Esophagus squamous epithelium (tissue), 5 donors: Measurements from ENCODE around the gene OR2A25. TPM values are rescaled to one million over a fixed set of nuclear protein-coding genes. Genes with fewer than 3 reads are reported as not detected.

Experiments
- DNase-seq: peaks from one replicate; lab custom pipeline; 2025; lab: John Stamatoyannopoulos, UW
- H3K27ac ChIP-seq, 4 donors: fragments of 200-600 bp; sonication (generic); one replicate each; pipeline ENCODE4 v1.5.1; 2016 to 2019; ENCODE audit warnings: mild to moderate bottlenecking in 1 of 4
- H3K27me3 ChIP-seq, 4 donors: fragments of 200-600 bp; sonication (generic); 1 replicate in 3 of 4; 2 replicates in 1 of 4; pipeline versions ENCODE4 v1.5.1 to v1.6.0; 2017 to 2021; ENCODE audit warnings: antibody characterized with exemption in 1 of 4
- H3K36me3 ChIP-seq, 3 donors: fragments of 200-600 bp; sonication (generic); one replicate each; pipeline ENCODE4 v1.5.1; 2016 to 2019
- H3K4me1 ChIP-seq, 3 donors: fragments of 200-600 bp; sonication (generic); one replicate each; pipeline ENCODE4 v1.5.1; 2017 to 2019
- H3K4me3 ChIP-seq, 4 donors: fragments of 200-600 bp; sonication (generic); 1 replicate in 3 of 4; 2 replicates in 1 of 4; pipeline ENCODE4 v1.5.1; 2016 to 2019; ENCODE audit warnings: mild to moderate bottlenecking in 2 of 4, moderate library complexity in 1 of 4
- H3K9me3 ChIP-seq, 3 donors: fragments of 200-600 bp; sonication (generic); one replicate each; pipeline ENCODE4 v1.5.1; 2016 to 2019
- CTCF ChIP-seq, 6 experiments: fragments of 450-650 bp in 4 of 6; fragments of 200-600 bp in 2 of 6; sonication (generic) in 2 of 6; IDR thresholded peaks; one replicate each; pipeline ENCODE4 v1.5.1; 2016 to 2019; ENCODE audit warnings: antibody characterized with exemption in 6 of 6, mild to moderate bottlenecking in 4 of 6, moderate library complexity in 4 of 6
- POLR2A ChIP-seq, 4 donors: fragments of 450-650 bp; IDR thresholded peaks; one replicate each; pipeline ENCODE4 v1.6.1; 2017; ENCODE audit warnings: antibody characterized with exemption in 4 of 4, mild to moderate bottlenecking in 4 of 4, moderate library complexity in 3 of 4
- WGBS, 2 donors: methylation state at CpG; one replicate each; pipeline ENCODE4 v1.1.5; 2018; 5-methylcytosine and 5-hydroxymethylcytosine counted together
- intact Hi-C: fragments of 100-400 bp; cut with DNase I; formaldehyde crosslinking; loops from one replicate; pipeline ENCODE4 v1.15.0; 2022
- small RNA-seq, 4 donors: library from RNA; depleted of rRNA; stranded (forward); fragments of <200 nt; gene quantifications; one replicate each; pipeline ENCODE3, GENCODE V24; 2016
- total RNA-seq, 4 donors: library from RNA; depleted of rRNA; stranded (reverse); fragments of >200 nt; gene quantifications; one replicate each; pipeline ENCODE4 v1.1.0, GENCODE V29; 2016
- donor health status: DM: yes; HTN: yes; CAD: no.

Gene OR2A25
- total RNA-seq, 4 donors from 2014 or later, result not detected

- no peak for DNase-seq
- H3K27ac ChIP-seq, result no peak within 1 kb of the TSS
- 80 to 92% methylated on average over 2 of the region's 2 CpGs for WGBS, 2 donors
- no peaks in the 10 kb centered on the region for H3K36me3 ChIP-seq
- no peaks in the 10 kb centered on the region for H3K9me3 ChIP-seq
- TF ChIP-seq POLR2A (IDR thresholded peaks at IDR 0.05), result no peak
- no peak for TF ChIP-seq CTCF (IDR thresholded peaks at IDR 0.05)
- H3K4me1 ChIP-seq, result no peaks in the 10 kb centered on the region
- H3K4me3 ChIP-seq, result no peak within 1 kb of the TSS
- intact Hi-C loops, result no loop called here
- H3K27me3 ChIP-seq, result no peaks in the 10 kb centered on the region
These were observed 39.7 kb downstream of the OR2A25 start, which contains the start of gene OR2A2 for GRCh38 chr7:144109283-144109682. Gene OR2A2 (plus strand): TSS chr7:144109583. CDS start chr7:144109583, 0 bp downstream.

GRCh38 chr7:144110272-144110671 is 40.7 kb downstream of the OR2A25 start:
- no peaks in the 10 kb centered on the region for H3K9me3 ChIP-seq
- H3K4me3 ChIP-seq, result no peak overlapping the region
- H3K27ac ChIP-seq, result no peak overlapping the region
- H3K4me1 ChIP-seq, result no peaks in the 10 kb centered on the region
- H3K36me3 ChIP-seq, result no peaks in the 10 kb centered on the region
- TF ChIP-seq CTCF (IDR thresholded peaks at IDR 0.05) (no peak), POLR2A (IDR thresholded peaks at IDR 0.05) (no peak)
- DNase-seq, result no peak
- WGBS, 2 donors, result 64 to 67% methylated on average over 5 of the region's 5 CpGs
- no peaks in the 10 kb centered on the region for H3K27me3 ChIP-seq
- intact Hi-C loops, result no loop called here

GRCh38 chr7:144113651-144114050 is 44.0 kb downstream of the OR2A25 start:
- Histone ChIP-seq H3K36me3 (no peaks in the 10 kb centered on the region), H3K27ac (no peak overlapping the region), H3K4me1 (no peaks in the 10 kb centered on the region), H3K27me3 (no peaks in the 10 kb centered on the region), H3K9me3 (no peaks in the 10 kb centered on the region), H3K4me3 (no peak overlapping the region)
- TF ChIP-seq POLR2A (IDR thresholded peaks at IDR 0.05) (no peak), CTCF (IDR thresholded peaks at IDR 0.05) (no peak)
- DNase-seq, result no peak
- intact Hi-C loops, result no loop called here
- 17 to 30% methylated on average over 1 of the region's 1 CpG for WGBS, 2 donors

GRCh38 chr7:144118341-144118740 is 48.7 kb downstream of the OR2A25 start:
- TF ChIP-seq CTCF (IDR thresholded peaks at IDR 0.05) (no peak), POLR2A (IDR thresholded peaks at IDR 0.05) (no peak)
- Histone ChIP-seq H3K27ac (no peak overlapping the region), H3K9me3 (no peaks in the 10 kb centered on the region), H3K36me3 (no peaks in the 10 kb centered on the region), H3K4me1 (no peaks in the 10 kb centered on the region), H3K4me3 (no peak overlapping the region), H3K27me3 (no peaks in the 10 kb centered on the region)
- intact Hi-C loops, result no loop called here
- WGBS, 2 donors, result 63 to 68% methylated on average over 5 to 6 of the region's 8 CpGs
- DNase-seq, result no peak

- intact Hi-C loops, result no loop called here
- H3K27me3 ChIP-seq, result no peaks in the 10 kb centered on the region
- 73 to 81% methylated on average over 1 of the region's 1 CpG for WGBS, 2 donors
- DNase-seq, result no peak
- H3K27ac ChIP-seq, result no peak within 1 kb of the TSS
- no peaks in the 10 kb centered on the region for H3K9me3 ChIP-seq
- H3K36me3 ChIP-seq, result no peaks in the 10 kb centered on the region
- no peak within 1 kb of the TSS for H3K4me3 ChIP-seq
- TF ChIP-seq POLR2A (IDR thresholded peaks at IDR 0.05) (no peak), CTCF (IDR thresholded peaks at IDR 0.05) (no peak)
- no peaks in the 10 kb centered on the region for H3K4me1 ChIP-seq
These were observed 53.3 kb downstream of the OR2A25 start, which contains the start of gene OR2A14 for GRCh38 chr7:144122876-144123275. Gene OR2A14 (plus strand): TSS chr7:144123176. CDS start chr7:144129113, 5,937 bp downstream.

Small RNAs within 50 kb of the gene (small RNA-seq; reads per million reads assigned to genes)
- 0 reads per million in 4 donors for gene OR2A41P

Other genes starting within 250 kb of the OR2A25 start
- 10 to 100 TPM in 2 of 4 donors, 1 to 10 TPM in 2; 8.1 to 25.4 (median 13.2) TPM for gene TCAF1, start 167.6 kb upstream of the OR2A25 start, total RNA-seq
- gene OR2F2, start 134.6 kb upstream of the OR2A25 start, total RNA-seq, result not detected
- not detected for gene OR2F1, start 115.0 kb upstream of the OR2A25 start, total RNA-seq
- gene OR6B1, start 69.5 kb upstream of the OR2A25 start, total RNA-seq, result not detected
- not detected for gene OR2A5, start 20.9 kb upstream of the OR2A25 start, total RNA-seq
- gene OR2A12, start 16.5 kb downstream of the OR2A25 start, total RNA-seq, result not detected
- gene OR2A2, start 39.8 kb downstream of the OR2A25 start, total RNA-seq, result not detected
- gene OR2A14, start 53.4 kb downstream of the OR2A25 start, total RNA-seq, result not detected
- 1 to 10 TPM; 1.5 to 8.6 (median 3.9) TPM for gene CTAGE4, start 113.7 kb downstream of the OR2A25 start, total RNA-seq
- 10 to 100 TPM; 14.5 to 19.8 (median 15.7) TPM for gene ARHGEF35, start 126.0 kb downstream of the OR2A25 start, total RNA-seq
- under 1 TPM in 1 of 4 donors, not detected in 3; under 0.01 TPM for gene OR2A42, start 169.8 kb downstream of the OR2A25 start, total RNA-seq
- gene OR2A7, start 195.0 kb downstream of the OR2A25 start, total RNA-seq, result 10 to 100 TPM in 1 of 4 donors, 1 to 10 TPM in 3; 1.9 to 12.6 (median 6.6) TPM
- 1 to 10 TPM in 3 of 4 donors, under 1 TPM in 1; 0.23 to 4.5 (median 3.4) TPM for gene CTAGE8, start 199.5 kb downstream of the OR2A25 start, total RNA-seq
- not detected for gene OR2A1, start 242.6 kb downstream of the OR2A25 start, total RNA-seq